GM19240 (cell line): ENCODE data around the gene ACOXL.

Experiments
- DNase-seq: peaks from one replicate; pipeline ENCODE4 v3.0.0; 2011; ENCODE audit warnings: low spot score; ENCODE audit not compliant: insufficient read length

ACOXL gene

DNA sequence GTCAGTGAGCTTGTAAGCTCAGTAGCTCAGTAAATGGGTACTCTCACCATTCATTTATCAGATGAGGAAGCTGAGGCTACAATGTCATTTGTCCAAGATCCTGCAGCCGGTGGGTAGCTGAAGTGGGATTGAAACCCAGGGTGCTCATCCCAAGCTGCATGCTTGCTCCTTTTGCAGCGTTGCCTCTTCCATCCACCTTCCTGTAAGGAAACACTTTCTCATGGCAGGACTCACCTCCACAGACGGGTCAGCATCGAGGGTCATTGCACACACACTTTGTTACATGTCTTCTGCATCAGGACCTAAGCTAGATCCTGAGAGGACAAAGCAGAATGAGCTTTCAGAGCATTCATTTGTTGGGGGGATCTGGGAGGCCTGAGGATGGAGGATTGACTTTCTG lies 60.7 kb downstream of the ACOXL start:
- DNase-seq = no peak

DNA sequence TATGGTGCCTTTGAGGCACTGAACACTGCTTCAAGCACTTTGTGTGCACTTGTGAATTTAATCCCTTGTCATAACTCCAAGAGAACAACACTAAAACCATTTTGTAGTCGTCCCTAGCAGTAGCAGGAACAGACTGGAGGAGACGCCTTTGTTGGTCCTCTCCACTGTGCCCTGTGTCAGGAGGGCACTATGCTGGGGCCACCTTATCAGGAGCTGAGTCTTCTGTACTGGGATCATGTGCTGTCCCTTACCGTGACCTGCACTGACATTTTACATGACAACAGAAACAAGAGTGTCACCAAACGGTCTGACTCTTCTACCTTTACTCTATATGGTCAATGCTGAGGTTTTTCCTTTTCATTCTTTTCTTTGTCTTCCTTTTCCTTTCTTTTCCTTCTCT lies 62.0 kb downstream of the ACOXL start:
- no peak for DNase-seq

GRCh38 chr2:110794951-110795350 lies 62.6 kb downstream of the ACOXL start:
- DNase-seq = no peak

DNA sequence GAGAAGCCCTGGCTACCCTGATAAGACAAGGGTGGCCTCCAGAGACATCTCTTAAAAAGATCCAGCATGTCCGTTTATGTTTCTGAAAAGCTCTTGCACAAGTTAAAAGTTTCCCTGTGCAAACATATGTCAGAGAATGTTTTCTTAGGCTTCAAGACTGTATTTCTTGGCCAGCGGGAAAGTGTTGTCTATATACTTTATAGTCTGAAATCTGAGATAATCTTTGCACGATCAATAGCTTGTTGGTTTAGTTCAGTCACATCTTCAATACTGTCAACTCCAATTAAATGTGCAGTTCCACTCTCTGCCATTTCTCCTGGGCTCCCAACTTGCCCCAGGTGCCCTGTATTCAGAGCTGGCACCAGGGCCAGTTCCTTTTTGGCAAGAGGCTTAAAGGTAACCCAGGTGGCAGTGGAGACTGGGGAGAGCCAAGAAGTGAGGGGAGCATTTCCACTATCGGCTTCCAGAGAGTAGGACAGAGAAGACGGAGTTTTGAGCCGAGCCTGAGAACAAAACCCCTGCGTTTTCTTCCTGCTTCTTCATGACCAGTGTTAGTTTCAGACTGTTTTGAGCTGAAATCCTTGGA lies 64.4 kb downstream of the ACOXL start:
- no peak for DNase-seq

GRCh38 chr2:110799376-110799775 lies 67.0 kb downstream of the ACOXL start:
- no peak for DNase-seq

GRCh38 chr2:110800611-110801402 lies 68.4 kb downstream of the ACOXL start:
- no peak for DNase-seq

- no peak for DNase-seq
Observed at GRCh38 chr2:110802208-110802932, 70.0 kb downstream of the ACOXL start.

GRCh38 chr2:110804433-110804832 lies 72.1 kb downstream of the ACOXL start:
- no peak for DNase-seq

- DNase-seq = peak; percentile 22
Observed at GRCh38 chr2:110804915-110805314, 72.5 kb downstream of the ACOXL start.

DNA sequence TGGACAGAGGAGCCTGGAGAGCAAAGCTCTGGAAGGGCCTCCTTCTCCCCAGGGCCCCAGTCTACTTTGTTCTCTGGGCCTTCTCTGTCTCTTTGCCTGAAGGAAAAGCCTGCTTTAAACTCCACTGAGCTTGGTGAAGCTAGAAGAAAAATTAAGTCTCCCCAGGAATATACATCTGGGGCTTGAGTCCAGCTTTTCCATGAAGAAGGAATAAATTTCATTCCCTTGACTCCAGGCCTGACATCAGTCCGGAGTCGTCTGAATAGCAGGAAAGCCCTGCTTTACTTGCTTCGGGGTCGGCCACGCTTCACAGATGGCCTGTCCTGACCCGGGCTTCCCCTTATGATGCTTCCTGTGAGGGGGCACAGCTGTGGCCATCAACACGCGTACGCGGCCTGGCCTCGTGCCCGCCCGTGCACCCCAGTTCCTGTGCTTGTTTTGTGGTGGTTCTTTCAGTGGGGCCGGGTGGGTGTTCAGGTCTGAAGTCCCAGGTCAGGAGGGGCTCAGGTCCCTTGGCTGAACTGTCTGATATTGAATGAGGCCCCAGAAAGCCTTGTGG lies 73.6 kb downstream of the ACOXL start:
- no peak for DNase-seq

DNA sequence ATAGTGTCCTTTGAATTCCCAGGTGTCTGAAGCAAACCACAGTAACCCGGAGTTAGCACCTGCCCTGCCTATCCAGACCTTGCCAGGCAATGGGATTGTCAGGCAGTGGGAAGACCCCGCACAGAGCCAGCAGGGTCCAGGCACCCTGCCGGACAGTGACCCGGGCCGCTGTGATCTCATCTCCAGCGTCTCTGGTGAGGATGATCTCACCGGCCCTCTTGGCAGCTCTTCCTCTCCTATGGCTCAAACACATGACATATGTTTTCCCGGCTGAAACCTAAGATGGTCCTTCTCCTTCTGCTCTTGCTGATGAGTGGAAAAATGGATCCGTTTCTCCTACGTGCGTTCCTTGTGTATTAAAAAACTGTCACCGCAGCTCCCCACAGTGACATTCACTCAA lies 75.1 kb downstream of the ACOXL start:
- no peak for DNase-seq

GRCh38 chr2:110810404-110810803 lies 78.0 kb downstream of the ACOXL start:
- no peak for DNase-seq

GRCh38 chr2:110812726-110813645 lies 80.6 kb downstream of the ACOXL start:
- no peak for DNase-seq

GRCh38 chr2:110813896-110814295 lies 81.5 kb downstream of the ACOXL start:
- DNase-seq = no peak

DNA sequence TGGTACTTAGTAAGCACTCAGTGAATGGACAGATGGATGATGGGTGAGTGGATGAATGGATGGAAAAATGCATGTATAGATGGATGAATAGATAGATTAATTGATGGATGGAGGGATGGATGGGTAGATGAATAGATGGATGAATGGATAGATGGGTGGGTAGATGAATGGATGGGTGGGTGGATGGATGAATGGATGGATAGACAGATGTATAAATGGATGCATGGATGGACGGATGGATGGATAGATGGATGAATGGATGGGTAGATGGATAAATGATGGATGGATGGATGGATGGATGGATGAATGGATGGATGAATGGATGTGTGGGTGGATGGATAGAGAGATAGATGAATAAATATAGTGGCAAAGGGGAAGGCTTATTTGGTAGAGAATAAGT lies 83.6 kb downstream of the ACOXL start:
- DNase-seq = no peak

GRCh38 chr2:110816404-110817365 lies 84.3 kb downstream of the ACOXL start:
- no peak for DNase-seq

- DNase-seq = no peak
Observed at GRCh38 chr2:110818767-110819481, 86.6 kb downstream of the ACOXL start.

DNA sequence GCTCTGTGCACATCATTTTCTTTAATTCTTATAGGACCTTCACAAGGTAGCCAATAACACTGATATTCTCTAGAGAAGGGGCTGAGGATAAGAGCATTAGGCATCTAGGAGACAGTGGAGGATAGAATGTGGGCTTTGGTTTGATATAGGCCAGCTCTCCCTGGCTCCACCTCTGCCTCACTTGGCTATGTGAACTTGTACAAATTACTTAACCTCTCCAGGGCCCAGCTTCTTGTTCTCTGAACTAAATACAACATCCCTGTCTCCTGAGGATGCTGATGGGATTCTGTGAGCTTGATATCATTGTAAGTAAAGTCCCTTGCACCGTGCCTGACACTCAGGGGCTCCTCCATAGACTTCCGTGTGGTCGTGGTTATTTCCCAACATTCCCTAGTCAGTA lies 87.3 kb downstream of the ACOXL start:
- no peak for DNase-seq

DNA sequence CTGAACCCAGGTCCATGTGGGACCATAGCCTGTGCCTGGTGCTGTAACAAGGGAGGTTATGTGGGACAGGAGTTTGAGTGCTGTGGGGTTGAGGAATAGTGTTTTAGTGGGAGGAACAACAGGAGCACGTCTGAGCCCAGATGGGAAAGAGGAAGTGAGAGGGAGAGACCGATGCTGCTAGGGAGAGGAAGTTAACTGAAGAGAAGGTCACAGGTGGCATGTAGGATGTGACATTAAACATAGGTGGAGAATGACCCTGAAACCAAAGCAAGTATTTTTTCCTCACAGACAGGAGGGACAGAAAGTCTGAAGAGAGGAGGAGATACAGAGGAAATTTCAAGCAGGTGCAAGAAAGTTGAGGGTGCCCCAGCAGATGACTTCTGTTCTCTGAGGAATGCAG lies 87.8 kb downstream of the ACOXL start:
- no peak for DNase-seq
